ENCODE results near the gene MSANTD1.
"Not testable (repeated sequence)": the region's sequence is repeated elsewhere in the genome, so short reads cannot be mapped to it uniquely, and the experiment has no call there.

MSANTD1 gene

GRCh38 chr4:3291969-3292570 is 43.1 kb downstream of the MSANTD1 start:
- peak; percentile 24 for DNase-seq

- DNase-seq, result peak; percentile 73
Measured at GRCh38 chr4:3292571-3293400, 43.8 kb downstream of the MSANTD1 start, which contains the start of gene RGS12. TSS of gene RGS12 (plus strand) at chr4:3293021. CDS start at chr4:3316171, 23,150 bp downstream.

- no peak for DNase-seq
Measured at GRCh38 chr4:3293401-3294391, 44.7 kb downstream of the MSANTD1 start.

DNA sequence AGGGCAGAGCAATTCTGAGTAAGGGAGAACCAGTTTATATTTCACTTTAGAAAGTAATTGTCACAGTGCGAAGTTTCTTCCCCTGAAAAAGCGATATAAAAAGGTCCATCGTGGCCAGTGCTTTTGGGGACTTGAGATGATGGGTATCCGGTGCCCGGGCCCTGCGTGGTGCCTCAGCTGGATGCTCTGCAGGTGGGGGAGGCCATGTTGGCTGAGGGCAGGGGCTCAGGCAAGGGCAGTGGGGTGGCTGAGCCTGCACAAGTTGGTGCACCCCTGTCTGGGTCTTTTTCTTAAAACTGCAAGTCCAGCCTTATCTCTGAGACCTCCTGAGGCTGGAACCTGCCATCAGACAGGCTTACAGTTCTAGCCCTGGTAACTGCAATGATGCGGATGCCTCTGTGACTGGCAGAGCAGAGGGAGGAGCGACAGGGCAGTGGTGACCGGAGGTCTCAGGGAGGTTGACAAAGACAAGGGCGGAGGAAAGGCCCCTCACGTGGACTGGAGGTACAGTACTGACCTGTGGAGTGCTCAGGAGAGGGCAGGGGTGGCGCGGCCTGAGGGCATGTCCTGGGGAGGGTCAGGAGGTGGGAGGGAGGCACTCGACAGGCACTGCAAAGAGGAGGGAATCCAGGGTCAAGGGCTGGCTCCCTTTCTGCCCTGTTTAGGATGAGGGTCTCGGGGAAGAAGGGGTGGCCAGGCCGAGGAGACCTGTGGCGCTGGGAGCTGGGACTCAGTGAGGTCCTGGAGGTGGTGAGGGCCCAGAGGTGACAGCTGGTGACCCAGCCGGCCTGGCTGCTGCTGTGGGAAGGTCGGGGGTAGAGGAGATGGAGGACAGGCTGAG is 45.7 kb downstream of the MSANTD1 start:
- DNase-seq, result no peak

DNA sequence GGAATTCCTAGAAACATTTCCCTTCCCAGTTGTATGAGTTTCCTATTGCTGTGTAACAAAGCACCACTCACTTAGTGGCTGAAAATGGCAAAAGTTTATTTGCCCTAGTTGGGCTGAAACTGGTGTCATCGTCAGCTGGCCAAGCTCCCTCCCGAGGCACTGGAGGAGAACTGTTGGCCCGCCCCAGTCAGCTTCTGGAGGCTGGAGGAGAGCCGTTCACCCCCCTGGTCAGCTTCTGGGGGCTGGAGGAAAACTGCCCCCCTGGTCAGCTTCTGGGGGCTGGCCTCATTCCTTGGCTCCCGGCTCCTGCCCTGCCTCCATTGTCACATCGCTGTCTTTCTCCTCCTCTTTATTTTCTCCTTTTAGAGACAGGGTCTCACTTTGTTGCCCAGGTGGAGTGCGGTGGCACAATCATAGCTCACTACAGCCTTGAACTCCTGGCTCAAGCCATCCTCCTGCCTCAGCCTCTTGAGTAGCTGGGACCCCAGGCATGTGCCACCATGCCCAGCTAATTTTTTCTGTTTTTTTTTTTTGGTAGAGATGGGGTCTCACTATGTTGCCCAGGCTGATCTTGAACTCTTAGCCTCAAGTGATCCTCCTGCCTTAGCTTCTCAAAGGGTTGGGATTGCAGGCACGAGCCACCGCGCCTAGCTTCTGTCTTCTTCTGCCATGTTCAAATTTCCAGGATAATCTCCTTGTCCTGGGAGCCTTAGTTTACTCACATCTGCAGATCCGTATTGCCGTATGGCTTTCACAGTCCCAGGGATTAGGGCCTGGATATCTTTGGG is 47.1 kb downstream of the MSANTD1 start:
- no peak for DNase-seq

DNA sequence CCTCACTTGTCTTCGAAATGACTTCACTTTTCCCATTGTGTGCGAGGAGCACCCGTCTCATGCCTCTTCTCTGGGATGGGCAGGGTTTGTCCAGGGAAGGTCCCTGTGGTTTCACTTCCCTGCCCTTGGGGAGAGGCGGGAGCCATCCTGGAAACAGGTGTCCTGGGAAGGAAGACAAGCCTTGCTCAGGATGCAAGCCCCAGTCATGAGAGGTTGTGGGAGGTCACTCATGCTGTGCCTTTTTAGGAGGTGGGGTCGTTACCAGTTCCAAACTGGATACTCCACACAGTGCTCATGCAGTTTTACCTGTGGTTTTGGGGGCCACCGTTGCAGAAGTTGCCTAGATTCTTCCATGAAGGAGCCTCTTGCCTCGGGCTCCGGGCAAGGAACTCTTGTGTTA is 47.7 kb downstream of the MSANTD1 start:
- DNase-seq, result no peak

DNA sequence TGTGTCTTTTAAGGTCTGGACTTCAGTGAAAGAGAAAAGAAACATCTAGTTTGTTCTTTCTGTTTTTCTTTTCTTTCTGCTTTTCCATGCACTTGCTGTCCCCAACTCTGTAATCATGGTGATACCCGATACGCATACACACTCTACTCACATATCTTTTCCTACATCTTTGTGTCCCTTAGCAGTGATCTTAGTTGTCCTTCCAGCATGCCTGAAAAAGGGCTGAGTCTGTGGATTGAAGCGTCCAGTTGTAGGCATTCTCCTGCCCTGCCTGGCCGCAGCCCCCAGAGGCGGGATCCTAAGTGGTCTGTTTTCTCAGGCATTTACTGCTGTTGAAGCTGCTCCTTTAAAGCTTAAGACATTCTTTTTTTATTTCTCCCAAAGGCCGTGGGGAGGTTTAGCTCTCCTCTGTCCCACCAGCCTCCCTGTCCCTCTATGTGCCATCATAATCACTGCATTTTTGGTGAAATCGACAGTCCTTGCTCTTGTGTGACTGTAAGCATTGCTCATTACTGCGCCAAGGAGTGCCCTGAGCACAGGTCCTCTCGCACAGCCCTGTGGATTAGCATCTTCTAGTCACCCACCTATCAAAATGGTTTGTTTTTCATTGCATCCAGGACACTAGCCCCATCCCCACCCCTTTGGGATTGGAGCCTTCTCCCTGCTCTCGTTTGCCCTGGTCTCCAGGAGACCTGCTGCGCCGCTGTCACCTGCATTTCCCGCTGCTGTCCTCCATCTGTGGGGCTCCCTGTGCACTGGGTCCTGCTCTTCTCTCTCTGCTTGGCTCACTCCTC is 48.3 kb downstream of the MSANTD1 start:
- no peak for DNase-seq

DNA sequence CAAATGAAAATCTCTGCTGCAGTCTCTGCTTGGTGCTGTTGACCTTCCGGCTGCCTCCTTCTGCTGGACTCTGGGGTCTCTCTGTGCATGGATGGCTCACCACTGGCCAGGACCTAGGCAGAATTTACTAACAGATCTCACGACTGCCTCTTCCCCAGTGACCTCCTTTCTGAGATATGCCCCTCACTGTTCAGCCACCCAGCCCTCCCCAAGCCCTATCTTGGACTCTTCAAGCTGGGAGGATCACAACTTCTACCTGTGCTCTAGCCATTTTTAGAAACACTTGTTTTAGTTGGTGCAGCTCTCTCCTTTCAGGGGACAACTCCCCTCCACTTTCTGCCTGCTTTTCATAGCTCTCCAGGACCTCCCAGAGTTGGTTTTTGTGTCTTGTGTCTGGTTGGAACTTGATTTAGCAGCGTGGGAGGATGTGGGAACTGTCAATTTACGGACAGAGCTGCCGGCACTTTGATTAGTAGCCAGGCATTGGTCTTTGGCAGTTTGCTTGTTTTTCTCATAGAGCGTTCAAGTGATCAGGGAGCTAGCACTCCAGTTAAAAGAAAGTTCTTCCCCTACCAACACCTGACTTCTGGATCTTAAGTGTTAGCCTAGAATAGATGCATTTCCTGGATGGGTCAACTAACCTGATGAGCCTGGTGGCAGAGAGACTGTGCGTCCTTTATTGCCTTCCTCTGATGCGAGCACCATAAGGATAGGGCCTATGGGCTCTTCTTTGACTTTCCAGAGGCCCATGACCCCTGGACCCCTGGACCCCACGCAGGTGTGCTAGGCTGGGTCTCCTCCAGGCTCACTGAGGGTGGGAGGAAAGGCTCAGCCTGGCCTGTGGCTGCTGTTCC is 50.4 kb downstream of the MSANTD1 start:
- no peak for DNase-seq

DNA sequence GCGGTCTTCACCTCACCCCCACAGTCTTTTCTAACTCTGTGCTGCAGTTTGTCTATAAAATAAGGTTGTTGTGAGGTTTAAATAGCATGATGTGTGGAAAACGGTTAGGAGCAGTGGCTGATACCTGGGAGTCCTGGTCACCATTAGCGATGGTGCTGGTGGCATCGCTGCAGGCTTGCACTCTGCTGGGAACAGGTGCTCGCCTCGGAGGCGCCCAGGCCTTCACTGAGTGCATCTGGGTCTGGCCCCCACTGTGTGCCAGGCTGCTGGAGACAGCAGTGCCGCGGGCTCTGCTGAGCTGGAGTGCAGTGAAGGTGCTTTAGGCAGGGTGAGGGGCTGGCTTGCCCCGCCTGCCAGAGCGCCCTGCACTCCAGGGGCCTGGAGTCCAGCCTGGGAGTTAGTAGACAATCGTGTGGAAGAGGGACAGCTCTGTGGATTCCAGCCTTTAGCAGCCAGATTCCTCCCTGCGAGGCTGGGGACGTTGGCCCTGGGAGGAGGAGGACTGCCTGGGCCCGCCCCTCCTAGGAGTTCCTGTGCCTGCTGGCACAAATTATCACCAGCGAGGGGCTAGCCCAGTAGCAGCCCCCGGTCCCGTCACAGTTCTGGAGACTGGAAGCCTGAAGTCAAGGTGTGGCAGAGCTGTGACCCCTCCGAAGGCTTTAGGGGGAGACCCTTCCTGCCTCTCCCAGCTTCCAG is 51.2 kb downstream of the MSANTD1 start:
- no peak for DNase-seq

- not testable (repeated sequence) for DNase-seq
Measured at GRCh38 chr4:3300882-3301281, 51.9 kb downstream of the MSANTD1 start.

GRCh38 chr4:3301450-3302172 is 52.7 kb downstream of the MSANTD1 start:
- no peak for DNase-seq

GRCh38 chr4:3302173-3302785 is 53.3 kb downstream of the MSANTD1 start:
- peak; percentile 68 for DNase-seq

DNA sequence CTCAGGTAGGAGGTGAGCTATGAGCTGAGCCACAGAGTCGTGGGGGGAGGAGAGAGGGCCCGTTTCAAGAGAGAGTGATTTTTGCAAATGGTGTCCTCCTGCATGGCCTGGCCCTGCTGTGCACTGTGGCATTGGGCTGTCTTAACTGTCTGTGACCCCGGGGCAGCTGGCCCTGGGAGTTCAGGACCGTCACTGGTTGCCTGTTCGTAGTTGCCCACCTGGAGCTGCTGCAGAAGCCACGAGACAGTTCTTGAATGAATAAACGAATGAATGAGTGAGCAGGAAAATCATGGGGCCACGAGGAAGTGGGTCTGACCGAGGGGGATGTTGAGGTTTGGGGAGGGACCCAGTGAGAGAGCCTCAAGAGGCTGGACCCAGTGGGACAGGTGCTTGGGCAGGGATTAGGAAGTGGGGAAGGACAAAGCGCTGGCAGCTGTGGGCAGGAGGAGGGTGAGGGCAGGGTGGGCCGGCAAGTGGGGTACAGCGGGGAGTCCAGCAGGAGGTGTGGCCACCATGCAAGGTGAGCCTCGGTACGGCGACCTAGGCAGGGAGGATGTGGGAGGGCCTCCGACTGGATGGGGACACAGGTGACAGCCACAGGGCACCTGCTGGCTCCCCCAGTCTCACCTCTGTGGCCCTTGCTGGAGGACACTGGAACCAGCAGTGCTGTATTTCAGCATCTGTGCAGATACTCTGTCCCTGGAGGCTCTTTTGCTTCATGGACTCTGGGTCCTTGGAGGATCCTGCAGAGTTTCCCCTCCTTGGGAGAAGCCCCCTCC is 54.0 kb downstream of the MSANTD1 start:
- no peak for DNase-seq

DNA sequence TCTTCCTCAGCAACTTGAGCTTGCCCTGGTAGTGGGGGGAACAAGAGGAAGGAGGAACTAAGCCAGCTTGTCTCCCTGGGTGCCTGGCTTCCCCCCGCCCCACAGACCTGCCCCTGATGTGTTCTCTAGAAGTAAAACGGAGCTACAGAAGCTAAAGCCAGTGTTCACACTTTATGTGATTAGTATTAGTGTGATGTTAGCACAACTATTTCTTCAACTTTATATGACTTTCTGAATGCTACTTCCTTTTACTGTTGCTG is 54.5 kb downstream of the MSANTD1 start:
- DNase-seq, result no peak

- no peak for DNase-seq
Measured at GRCh38 chr4:3303923-3304710, 55.2 kb downstream of the MSANTD1 start.

All from activated gamma-delta T cell (primary cell).